CD4-positive, alpha-beta T cell treated with Interleukin-6 at 100 ng/mL for 8 hours (primary cell): ENCODE results near the gene CHPF2.

Experiments
- DNase-seq: peaks from one replicate; pipeline ENCODE4 v3.0.0-alpha.2; 2020; ENCODE audit warnings: mixed read lengths, low spot score

Gene CHPF2

DNA sequence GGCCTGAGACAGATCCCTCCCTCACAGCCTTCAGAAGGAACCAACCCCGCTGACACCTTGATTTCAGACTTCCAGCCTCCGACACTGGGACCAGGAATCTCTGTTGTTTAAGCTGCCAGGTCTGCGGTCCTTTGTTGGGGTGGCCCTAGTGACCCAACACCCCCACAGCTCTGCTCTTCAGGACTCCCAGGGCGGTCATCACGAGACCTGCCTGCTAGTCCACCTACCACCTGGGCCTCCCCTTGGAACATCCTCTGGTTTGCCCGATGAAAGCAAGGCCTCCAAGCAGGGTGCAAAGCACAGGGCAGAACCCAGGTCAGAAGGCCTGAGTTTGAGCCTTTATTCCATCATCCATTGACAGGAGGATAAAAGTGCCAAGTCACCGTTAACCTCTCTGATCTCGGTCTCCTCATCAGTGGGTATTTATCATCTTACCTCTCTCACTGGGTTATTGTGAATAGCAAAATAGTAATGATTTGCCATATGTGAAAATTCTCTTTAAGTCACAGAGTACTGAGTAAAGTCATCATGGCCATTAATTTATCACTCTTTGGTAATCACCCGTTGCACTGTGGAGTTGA, 33.2 kb downstream of the CHPF2 start:
- no peak for DNase-seq

DNA sequence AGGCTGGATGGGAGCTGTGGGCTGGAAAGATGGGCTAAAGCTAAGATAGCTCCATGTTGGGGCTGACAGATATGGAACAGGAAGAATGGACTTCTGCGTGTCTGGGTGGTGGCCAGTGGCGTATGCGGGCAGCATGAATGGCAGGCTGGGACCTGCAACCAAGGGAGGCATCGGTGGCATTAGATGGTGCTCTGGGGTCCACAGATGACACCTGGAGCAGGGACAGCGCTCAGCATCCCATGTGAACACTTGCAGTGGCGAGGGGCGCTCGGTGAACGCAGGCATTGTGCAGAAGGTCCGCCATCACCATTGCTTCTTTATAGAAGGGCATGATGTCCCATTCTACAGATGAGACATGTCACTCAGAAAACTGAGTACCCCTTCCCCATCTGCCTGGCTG, 37.2 kb downstream of the CHPF2 start:
- DNase-seq: no peak

DNA sequence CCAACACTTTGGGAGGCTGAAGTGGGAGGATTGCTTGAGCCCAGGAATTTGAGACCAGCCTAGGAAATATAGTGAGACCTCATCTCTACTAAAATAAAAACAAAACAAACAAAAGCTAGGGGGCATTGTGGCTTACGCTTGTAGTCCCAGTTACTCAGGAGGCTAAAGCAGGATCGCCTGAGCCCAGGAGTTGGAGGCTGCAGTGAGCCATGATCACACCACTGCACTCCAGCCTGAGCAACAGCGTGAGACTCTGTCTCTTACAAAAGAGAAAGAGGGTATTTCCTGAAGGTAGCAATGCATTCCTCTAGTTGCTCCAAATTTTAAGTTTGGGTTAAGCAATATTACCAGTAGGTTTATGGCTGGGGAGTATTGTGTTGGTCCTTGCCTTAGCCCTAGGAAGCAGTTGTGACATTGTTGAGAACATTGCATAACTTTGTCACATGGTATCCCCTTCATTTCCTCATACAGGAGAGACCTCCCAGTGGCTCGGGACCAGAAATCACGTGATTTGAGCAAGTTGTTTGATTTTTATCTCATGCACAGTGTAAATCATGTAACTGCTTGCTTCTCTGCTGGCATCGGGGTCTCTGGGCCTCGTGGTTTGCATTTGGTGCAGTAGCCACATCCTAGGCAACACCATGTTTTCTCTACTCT, 39.5 kb downstream of the CHPF2 start:
- DNase-seq: no peak

DNA sequence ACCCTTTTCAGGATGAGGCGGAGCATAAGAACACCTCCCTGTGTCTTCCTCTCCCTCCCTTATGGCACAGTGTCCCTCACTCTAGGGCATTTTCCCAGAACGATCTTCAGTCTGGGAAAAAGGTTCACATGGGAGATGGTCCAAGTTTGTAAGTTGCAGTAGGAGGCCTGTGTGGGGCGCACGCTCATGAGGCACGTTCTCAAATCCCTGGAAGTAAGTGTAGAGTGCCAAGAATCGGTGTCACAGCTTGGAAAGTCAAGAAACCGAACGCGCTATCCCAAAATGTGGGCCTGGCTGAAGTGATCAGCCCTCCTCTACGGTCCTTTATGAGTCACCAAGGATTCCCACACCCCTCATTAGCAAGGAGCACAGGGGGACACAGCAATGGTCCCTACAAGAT, 40.1 kb downstream of the CHPF2 start:
- no peak for DNase-seq

DNA sequence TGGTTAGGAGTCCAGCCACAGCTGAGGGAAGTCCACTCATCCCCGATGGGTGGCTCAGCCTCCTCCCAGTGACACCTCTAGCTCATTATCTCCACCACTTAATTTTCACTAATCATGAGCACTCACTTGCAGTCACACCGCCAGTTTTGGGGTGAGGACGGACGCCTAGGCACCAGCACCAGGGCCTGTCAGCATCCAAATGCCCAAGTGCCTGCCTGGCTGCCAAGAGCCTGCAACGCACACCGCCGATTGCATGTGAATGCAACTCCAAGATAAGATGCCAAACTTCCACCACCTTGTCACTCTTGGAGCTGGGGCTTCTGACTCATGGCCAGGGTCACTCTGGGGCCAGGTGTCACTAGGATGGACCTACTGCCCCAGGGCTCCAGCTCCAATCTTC, 40.6 kb downstream of the CHPF2 start:
- DNase-seq: no peak

DNA sequence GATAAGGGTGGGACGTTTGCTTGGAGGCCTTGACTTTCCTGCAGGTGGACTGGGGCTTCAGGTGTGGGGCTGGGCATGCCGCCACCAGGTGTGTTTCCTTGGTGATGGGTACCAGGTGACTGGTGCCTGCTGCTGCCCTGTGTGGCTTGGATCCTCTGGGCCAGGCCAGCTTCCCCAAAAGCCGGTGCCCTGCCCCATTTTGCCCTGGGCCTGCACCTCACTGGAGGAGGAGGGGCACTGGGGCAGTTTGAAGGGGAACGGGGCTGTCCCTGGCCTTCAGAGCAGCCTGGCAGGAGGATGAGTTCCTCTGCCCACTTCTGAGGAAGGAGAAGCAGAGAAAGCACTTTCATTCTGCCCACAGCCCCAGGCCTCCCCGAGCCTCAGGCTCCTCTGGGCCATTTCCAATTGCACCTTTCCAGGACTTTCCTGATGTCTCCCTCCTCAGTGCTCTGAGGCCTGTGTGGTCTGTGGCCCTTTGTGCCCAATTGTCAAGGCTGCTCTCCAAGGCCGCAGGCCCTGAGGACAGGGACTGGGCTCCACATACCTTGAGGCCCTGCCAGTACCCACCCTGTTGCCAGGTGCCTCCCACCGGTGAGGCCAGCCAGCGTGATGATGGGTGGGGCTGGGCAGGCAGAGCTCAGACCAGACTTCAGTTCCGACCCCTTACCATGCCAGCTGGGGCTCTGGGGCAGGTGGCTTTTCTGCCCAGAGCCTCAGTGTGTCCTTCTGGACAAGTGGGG, 41.5 kb downstream of the CHPF2 start:
- DNase-seq: no peak

DNA sequence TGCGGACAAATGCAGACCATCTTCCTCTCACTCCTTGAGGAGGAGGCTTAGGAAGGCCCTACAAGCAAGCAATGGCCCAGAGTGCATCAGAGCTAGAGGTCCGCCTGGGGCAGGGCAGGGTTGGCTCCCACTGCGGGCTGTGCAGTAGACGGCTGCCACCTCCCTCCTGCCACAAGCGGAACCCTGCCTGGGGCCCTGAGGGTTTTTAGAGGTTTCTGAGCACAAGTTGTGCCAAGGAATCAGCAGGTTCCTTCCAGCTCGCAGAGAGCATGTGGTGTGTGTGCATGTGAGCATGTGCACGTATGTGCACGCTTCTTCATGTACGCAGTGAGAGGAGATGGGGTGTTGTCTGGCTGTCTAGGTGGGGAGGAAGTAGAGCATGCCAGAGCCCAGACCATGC, 42.1 kb downstream of the CHPF2 start:
- DNase-seq: no peak

DNA sequence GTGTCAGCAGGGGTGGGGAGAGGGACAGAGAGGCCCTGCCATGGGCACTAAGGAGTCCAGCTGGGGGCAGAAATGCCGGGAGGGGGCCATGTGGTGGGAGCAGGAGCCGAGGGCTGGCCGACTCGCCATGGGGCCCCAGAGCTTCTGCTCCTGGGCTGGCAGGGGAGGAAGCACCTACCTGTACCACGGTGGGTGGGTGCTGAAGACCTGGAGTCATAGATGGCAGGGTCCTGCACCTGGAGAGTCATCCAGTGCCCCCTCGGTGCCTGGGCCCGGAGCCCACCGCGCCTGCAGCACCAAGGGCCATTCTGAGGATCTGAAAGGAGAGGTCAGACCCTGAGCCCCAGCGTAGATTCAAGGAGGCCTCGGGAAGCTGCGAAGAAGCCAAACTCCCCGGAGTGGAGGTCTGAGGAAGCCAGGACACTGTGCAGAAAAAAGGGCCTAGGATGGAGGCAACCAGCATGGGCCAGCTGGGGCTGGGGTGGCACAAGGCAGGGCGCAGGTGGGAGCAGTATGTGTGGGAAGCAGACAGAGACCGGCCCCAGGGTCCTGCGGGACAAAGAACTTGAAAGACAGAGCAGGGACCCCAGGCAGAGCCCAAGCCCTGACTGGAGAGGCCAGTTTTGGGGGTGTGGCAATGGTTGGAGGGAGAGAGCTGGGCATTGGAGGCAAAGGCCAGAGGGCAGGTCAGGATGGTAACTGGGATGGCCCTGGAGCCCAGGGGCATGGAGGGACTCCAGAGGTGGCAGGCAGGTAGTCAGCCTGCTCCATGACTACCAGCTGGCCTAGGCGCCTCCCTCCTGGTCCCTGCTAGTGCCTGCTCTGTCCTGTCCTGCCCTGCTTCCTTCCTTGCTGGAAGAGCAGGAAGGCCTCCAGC, 42.9 kb downstream of the CHPF2 start:
- DNase-seq: no peak

DNA sequence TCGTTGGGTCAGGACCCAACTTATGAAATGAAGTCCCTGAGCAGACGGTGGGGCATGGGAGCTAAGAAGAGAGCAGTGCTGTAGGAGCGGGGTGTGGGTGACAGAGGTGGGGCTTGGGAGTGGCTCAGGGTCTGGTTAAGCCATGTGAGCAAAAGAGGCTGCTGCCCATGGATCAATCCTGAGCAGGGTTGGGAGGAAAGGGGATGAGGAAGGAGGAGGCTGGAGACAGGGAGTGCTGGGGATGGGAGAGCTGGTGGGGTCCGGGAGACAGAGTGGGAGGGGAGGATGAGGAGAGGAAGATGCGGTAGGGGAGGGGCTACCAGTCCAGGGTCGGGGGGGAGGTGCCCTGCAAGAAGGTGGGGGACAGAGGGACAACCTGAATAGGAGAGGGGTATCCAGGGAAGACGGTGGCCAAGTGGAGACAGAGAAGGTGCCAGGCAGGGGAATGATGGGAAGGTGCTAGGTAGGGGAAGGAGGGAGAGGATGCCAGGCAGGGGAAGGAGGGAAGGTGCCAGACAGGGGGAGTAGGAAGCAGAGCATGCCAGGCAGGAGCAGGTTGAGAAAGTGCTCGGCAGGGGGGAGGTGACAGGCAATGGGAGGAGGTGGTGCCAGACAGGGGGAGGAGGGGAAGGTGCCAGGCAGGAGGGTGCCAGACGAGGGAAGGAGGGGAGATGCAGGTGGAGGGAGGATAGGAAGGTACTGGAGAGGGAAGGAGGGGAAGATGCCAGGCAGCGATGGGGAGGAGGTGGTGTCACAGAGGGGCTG, 43.7 kb downstream of the CHPF2 start:
- DNase-seq: no peak

DNA sequence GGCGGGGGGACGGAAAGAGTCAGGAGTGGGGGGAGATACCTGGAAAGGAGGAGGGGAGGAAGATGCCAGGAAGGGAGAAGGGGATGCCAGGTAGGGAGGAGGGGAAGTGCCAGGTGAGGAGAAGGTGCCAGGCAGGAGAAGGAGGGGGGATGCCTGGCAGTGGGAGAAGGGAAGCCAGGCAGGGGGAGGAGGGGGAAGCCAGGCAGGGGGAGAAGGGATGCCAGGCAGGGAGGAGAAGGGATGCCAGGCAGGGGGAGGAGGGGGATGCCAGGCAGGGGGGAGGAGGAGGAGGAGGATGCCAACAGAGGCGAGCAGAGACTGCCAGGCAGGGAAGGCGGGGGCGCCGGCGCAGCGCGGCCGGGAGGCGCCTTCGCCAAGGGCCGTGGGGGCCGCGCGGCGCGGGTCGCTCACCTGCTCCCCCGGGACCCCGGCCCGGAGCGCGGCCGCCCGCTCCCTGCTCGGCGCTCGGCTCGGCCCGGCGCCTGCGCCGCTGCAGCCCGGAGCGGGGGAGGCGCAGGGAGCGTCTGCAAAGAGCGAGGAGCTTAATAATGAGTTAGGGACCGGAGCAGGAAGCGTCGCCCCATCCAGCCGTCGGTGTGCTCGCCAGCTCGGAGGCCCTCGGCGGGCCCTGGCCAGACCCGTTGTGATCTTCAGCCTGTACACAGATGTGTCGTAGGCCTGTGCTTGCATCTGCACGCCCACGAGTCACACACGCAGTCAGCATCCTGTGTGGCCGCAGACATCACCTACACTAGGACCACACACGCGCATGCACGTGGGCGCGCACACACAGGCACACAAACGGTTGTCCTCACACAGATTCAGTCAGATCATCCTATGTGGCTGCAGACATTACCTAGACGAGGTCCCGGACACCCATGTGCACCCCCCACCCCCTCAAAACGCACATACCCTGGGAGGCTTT, 44.6 kb downstream of the CHPF2 start:
- peak; percentile 44 for DNase-seq

DNA sequence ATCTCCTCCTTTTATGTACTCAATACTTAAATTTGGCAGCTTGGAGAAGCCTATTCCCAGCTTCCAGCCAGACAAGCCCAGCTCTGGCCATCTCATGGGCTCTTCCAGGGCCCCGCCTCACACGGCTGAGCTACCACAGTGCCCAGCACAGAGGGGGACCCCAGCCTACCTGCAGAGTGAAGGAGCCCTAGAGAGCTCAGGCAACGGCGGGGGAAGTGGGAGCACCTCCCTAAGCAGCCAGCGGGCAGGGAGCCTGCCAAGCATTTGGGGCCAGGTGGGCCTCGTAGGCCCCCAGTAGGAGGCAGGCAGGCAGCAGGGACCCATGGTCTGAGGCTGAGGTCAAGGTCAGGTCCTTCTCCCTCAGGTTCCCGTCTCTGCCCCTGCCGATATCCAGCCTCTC, 45.3 kb downstream of the CHPF2 start:
- no peak for DNase-seq

DNA sequence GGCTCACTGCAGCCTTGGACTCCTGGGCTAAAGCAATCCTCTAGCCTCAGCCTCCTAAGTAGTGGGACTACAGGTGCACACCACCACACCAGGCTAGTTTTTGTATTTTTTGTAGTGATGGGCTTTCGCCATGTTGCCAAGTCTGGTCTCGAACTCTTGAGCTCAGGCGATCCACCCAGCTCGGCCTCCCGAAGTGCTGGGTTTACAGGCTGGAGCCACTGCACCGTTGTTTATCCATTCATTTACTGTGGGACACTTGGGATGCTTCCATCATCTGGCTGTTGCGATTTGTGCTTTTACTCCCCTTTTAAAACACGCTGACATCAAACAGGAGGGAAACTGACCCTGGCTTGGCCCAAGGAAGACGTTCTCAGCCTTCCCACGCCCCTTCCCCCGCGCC, 46.7 kb downstream of the CHPF2 start:
- DNase-seq: no peak

DNA sequence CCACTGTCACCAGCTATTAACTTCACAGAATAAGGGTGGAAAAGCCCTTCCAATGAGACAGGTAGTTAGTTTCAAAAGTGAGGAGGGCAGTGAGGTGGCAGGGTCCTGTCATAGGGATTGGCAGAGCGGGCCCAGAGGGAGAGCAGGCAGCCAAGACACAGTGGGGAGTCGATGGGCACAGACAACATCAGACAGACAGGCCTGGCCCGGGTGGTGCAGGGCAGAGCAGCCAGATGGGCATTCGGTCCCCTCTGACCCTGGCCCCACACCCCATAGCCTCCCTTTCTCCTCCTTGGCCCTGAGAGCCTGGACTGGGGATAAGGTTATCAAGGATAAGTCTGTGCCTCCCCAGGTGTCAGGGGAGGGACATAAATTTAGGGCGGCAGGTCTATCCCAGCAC, 47.6 kb downstream of the CHPF2 start:
- DNase-seq: no peak

DNA sequence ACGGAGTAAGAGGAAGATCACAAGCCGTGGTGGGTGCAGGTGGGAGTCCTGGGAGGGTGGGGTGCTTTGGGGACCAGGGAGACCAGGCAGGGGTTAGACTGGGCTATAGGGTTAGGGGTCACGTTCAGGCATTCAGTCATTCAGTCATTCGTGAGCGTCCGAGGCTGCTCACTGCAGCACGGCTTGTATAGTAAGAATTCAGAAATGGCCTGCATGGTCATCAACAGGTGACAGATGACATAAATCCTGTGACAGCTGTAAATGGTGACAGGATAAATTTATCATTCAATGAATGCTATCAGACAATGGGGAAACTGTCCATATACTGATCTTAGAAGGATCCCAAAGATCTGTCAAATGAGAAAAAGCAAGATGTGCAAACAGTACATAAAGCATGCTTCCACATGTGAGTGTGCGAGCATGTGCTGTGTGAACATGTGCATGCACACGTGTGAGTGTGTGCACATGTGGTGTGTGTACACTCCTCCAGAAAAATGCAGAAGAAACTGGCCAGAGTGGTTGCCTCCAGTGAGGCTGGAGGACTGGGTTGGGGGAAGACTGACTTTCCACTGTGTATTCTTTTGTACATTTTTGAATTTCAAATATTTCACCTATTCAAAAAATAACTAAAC, 48.2 kb downstream of the CHPF2 start:
- DNase-seq: no peak

DNA sequence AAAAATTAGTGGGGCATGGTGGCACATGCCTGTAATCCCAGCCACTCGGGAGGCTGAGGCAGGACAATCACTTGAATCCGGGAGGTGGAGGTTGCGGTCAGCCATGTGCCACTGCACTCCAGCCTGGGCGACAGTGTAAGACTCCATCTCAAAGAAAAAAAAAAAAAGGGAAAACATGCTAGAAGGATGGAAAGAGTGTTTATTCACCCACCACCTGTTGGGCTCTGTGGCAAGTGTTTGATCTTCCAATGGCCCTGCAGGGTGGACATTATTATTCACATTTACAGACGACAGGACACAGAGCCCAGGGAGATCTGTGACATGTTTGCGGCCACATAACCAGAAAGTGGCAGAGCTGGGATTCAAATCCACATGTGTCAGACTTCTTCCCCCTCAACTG, 49.4 kb downstream of the CHPF2 start:
- no peak for DNase-seq

DNA sequence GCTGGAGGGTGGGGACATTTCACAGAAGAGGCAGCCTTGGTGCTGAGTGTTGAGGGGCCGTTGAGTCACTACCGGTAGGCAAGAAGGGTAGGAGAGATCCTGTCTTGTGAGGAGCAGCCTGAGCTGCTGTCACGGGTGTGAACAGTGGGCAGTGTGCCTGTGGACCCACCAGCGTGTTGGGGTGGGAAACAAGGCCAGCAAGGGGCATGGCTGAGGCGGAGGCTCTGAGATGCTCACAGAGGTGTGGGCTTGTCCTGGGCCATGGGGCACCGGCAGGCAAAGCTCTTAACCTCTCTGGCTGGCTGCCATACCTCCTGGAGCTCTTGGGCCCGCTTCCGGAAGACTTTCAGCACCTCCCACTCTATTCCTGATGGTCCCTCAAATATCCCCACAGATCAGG, 49.8 kb downstream of the CHPF2 start:
- no peak for DNase-seq

DNA sequence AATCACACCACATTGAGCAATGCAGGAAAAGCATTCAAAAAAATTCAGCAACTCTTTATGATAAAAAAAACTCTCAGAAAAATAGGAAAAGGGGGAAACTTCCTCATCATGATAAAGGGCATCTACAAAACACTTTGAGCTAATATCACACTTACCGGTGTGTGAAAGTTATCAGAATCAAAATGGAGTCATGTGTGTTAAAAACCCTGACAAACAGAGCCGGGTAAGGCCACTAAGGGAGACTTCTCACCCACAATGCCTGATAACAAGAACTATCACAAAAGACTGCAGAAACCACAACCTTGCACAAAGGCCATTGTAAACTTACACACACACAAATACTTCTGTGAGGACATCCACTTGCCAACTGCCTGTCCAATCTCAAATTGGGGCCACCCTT, 51.0 kb downstream of the CHPF2 start:
- DNase-seq: no peak

DNA sequence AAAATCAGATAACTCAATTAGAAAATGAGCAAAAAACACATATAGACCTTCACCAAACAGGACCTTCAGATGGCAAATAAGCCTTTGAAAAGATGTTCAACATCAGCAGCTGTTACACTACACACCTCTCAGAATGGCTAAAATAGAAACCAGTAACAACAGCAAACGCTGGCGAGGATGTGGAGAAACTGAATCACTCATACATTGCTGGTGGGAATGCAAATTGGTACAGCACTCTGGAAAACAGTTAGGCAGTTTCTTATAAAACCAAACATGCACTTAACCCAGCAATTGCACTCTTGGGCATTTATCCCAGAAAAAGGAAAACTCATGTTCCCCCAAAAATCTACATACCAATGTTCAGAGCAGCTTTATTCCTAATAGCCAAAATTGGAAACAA, 53.9 kb downstream of the CHPF2 start:
- no peak for DNase-seq
